GF-D8 (cell line): Measurements from ENCODE around the gene DOC2B.
"Not testable (repeated sequence)": the region's sequence is repeated elsewhere in the genome, so short reads cannot be mapped to it uniquely, and the experiment has no call there.

Source experiments
- DNase-seq: peaks from one replicate; lab custom pipeline; 2025; lab: John Stamatoyannopoulos, UW

DOC2B gene

DNA sequence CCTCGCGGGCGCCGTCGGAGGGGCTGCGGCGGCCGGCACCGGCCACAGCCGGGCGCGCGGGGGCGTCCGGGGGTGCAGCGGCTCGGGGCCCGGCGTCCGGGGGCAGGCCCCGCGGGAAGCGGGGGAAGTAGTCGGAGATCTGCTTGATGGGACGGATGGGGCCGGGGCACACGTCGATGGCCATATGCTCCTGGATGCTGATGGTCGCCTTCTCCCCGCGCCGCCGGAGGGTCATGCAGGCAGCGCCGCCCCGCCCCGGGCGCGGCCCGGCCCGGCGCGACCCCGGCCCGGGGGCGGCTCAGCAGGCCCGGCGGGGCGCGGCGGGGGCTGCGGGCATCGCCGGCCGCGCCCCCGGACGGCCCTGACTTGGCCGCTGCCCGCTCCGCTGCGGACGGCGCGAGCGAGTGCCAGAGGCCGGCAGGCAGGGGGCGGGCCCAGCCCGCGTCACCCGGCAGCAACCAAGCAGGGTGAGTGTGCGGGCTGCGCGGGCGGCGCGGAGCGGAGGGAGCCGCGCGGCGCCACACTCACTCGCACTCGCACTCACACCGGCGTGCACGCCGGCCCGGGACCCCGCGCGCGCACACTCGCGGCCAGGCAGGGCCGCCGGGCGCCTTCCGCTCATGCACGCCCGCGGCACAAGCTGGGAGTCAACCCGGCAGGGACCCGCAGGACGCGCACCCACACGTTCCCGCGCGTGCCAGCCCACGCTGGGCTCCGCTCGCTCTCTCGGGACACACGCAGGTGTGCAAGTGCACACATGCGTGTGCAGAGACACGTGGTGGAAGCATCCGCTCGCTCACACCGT lies at the start of gene DOC2B:
Gene DOC2B (minus strand): TSS at position 406 of the 805 bp plus-strand sequence. CDS start 171 bp downstream, at position 235.
- no peak for DNase-seq

- DNase-seq, result no peak
Measured at GRCh38 chr17:230395-230770, 48.9 kb upstream of the DOC2B start.

DNA sequence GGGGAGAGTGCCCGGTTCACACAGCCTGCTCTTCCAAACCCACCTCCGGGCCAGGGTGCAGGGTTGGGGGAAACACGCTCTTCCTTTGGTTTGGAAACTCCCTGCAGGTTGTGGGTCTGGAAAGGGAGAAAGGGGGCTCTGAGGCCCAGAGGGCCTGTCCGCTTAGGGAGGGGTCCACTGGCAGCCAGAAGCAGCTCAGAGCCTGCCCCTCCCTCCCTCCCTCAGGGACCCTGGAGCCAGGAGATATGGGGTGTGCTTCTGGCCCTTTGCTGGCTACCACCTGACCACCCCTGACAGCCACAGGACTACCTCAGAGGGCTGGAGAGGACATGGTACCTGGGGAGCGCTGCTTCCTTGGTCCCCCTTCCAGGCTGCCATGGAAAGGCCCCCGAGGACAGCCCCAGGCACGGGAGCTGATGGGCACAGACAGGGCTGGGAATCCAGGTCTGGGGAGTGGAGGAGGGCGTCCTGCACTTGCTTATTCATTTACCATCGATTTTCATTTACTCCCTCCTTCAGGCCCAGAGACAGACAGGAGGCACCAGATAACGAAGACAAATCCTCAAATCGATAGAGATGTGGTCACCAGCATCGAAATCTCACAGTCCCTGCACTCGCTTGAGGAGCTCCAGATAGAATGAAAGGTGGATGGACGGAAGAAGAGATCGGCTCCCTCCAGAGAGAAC lies 48.4 kb upstream of the DOC2B start:
- DNase-seq, result no peak

GRCh38 chr17:228951-229708 lies 47.7 kb upstream of the DOC2B start:
- DNase-seq, result no peak

DNA sequence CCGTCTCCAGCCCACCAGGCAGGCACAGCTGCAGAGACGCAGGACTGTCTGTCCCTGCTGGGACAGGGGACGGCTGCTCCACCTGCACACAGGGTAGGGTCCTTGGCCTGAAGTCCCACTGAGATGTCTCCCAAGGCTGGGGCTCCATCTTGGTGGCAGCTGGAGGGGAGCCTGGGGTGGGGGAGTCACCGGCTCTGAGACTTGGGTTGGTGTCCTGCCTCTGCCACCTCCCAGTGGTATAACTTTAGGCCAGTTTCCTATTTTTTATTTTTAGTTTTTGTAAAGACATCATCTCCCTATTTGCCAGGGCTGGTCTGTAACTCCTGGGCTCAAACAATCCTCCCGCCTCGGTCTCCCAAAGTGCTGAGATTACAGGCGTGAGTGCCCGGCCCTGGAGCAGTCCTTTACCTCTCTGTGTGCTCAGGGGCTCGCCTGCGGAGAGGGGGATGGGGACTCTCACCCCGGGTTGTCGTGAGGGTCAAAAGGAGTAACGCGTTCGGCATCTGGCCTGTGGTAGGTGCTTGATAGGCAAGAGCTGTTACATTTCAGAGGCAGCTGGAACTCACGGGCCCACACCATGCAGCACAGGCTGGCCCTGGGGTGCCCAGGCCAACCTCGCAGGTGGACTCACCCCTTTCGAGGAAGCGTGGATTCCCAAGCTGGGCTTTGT lies 46.6 kb upstream of the DOC2B start:
- no peak for DNase-seq

DNA sequence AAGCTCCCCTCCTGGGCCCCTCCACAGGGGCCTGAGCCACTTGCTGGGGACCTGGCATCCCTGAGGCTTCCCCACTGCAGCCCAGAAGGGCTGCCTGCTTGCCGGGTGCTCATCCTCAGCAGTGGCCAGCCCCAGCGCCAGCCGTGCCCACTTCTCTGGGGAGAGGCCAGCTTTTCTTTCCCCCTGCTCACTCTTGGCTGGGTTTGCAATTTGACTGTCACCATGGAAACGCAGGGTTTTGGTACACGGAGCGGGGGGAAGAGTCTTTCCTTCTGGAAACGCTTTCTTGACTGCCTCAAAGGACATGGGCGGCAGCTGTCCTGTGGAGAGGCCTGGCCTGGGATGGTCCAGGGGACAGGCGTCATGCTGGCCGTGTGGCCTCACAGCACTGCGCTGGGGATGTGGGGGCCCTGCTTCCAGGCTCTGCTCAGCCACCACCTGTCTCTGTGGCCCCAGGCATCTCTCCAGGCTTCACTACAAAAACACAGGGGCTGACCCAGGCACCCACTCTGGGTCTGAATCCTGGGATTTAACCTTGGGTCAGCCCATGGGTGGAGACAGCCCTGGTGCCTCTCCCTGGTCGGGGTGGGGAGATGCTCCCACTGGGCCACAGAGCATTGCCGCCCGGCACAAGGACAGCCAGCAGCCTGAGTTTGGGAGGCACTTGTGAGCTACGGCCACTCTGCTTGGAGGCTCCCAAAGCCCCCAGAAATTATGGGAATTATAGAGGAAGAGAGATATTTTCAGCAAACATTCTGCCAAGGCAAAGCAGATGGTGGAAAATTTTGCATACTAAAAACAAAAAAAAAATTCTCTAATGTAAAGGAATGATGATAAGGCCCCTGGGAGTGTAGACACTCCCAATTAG lies 45.9 kb upstream of the DOC2B start:
- no peak for DNase-seq

DNA sequence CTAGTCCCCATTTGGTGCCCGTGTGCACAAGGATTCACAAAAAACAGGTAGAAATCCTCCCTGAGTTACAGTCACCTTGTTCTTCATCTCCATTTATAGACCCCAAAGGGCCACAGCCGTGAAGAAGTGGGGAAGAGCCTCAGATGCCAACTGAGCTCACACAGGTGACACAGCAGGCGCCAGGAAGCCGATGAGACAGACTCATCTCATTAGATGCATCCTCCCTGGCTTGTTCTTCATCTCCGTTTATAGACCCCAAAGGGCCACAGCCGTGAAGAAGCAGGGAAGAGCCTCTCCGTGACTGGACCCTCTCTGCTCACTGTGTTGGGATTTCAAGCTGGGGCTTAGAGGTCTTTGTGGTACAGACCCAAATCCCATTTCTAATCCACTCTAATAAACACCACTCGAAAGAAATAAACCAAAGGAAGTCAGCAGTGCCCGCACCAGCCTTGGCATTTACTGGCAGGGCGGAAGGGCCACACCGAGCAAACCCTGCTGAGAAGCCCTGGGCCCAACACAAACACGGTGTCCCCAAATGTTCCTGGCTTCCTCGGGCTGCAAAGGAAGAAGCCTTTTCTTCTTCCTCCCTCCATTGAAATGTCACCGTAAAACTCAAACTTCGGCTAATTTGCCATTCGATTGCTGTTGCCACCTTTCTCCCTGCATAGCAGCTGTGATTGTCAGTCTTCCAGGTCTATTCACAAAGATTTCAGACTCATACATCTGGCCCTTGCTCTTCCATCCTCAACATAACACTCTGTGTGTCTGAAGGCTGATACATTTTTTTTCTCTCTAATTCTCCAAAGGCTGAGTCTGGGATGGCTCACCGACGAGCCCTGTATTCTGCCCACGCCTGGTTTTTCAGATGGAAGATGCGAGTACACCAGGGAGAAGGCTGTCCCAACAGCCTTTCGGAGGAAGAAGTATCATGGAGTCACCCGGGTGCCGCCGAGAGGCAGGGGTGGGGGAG lies 44.9 kb upstream of the DOC2B start:
- no peak for DNase-seq

DNA sequence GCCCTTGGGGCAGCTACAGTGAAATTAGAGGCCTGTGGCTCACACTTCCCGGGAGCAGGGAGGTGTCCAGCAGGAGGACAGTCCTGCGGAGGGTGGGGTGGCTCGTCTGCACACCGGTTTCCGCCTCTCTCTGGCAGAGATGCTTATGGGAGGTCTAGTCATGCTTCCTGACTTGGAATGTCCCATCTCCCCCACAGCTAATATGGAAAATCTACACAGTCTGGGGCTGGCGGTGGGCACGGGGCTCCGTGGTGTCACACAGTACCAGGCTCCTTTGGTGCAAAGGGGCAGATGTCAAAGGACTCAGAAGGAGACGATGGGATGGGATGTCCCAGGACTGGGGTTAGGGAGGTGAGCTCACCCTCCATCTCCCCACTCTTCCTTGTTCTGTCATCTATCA lies 44.1 kb upstream of the DOC2B start:
- no peak for DNase-seq

GRCh38 chr17:224576-224975 lies 43.1 kb upstream of the DOC2B start:
- not testable (repeated sequence) for DNase-seq

- DNase-seq, result no peak
Measured at GRCh38 chr17:223723-224471, 42.4 kb upstream of the DOC2B start.

DNA sequence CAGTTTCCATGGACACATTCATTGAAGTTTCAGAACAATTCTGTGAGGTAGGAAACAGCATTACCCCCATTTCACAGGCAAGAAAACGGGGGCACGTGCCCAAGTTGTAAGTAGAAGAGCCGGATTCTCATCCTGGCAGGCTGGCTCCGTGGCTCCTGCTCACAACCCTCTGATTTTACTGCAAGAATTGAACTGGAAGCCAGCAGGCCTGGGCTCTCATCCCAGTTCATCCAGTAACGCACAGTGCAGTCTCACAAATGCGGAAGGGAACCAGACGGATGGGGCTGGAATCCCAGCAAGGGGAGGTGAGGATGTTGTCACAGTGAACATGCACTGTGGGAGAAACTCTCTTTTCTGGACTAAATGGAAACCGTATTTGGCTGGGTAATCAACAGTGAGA lies 40.7 kb upstream of the DOC2B start:
- DNase-seq, result no peak

- DNase-seq, result no peak
Measured at GRCh38 chr17:219696-220095, 38.2 kb upstream of the DOC2B start.

DNA sequence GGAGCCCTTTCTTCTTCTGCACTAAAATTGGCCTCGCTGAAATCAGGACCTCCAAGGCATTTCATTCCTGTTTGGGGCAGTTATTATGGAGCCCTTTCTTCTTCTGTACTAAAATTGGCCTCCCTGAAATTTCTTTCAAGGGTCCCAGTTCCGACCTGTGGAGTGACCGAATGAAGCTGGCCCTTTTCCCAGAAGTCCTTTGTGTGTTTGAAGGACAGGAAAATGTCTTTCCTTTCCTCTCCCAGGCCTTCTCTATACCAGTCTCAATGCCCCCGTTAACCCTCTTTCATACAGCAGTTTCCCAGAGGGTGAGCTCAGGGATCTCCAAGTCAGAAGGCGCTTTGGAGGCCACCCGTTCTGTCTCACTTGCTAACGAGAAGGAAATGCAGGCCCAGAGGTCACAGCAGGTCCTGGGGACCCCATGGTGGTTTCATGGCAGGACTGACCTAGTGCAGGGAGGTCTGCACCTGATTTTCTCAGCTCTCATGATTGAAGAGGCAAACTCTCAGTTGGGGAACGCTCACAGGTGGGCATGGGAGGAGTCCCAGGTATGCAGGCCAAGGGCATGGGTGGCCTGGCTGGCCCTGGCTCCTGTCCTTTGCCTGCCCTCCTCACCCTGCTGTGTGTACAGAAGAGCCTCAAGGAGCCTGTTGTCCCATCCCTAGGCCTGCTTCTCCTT lies 37.1 kb upstream of the DOC2B start:
- no peak for DNase-seq

DNA sequence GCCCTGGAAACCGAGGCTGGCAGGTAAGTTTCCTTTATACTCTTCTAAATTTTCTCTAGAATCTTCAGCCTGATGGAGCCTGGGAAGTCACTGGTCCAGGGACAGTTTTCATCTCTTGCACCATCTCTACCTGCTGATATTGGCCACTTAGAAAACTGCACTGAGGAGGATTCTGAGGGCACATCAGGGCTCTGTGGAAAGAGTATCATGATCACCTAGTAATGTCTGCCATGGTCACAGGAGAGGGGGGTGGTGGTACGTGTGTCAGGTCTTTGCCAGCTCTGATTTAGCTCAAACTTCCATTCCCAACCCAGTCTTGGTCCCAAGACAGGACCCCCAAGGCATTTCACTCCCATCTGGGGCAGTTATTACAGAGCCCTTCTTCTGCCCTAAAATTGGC lies 35.2 kb upstream of the DOC2B start:
- DNase-seq, result no peak

DNA sequence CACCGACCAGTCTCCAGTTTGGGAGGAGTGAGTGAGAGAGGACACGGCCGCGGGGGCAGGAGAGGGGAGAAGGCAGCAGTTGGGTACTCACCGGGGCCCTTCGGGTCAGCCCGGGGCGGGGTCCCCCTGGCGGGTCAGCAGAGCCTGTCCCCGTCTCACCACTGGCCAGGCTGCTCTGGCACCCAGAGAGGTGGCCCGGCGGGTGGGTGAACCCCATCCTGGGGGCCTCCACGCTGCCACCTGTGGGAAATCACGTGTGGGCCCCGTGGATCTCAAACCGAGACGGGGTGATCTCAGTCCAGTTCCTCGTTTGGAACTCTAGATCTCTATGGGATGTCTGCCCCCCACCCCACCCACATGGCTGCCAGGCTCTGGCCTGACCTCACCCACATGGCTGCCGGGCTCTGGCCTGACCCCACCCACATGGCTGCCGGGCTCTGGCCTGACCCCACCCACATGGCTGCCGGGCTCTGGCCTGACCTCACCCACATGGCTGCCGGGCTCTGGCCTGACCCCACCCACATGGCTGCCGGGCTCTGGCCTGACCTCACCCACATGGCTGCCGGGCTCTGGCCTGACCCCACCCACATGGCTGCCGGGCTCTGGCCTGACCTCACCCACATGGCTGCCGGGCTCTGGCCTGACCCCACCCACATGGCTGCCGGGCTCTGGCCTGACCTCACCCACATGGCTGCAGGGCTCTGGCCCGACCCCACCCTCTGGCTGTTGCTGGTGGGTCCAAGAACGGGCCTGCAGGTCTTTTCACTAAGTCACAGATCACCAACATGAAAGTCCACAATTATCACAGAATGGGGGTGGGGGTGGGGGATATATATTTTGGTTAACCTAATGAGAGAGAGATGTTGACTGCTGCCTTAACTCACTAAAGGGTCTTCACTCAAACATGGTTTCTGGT lies 34.4 kb upstream of the DOC2B start:
- not testable (repeated sequence) for DNase-seq

GRCh38 chr17:214881-215331 lies 33.5 kb upstream of the DOC2B start:
- DNase-seq, result no peak

DNA sequence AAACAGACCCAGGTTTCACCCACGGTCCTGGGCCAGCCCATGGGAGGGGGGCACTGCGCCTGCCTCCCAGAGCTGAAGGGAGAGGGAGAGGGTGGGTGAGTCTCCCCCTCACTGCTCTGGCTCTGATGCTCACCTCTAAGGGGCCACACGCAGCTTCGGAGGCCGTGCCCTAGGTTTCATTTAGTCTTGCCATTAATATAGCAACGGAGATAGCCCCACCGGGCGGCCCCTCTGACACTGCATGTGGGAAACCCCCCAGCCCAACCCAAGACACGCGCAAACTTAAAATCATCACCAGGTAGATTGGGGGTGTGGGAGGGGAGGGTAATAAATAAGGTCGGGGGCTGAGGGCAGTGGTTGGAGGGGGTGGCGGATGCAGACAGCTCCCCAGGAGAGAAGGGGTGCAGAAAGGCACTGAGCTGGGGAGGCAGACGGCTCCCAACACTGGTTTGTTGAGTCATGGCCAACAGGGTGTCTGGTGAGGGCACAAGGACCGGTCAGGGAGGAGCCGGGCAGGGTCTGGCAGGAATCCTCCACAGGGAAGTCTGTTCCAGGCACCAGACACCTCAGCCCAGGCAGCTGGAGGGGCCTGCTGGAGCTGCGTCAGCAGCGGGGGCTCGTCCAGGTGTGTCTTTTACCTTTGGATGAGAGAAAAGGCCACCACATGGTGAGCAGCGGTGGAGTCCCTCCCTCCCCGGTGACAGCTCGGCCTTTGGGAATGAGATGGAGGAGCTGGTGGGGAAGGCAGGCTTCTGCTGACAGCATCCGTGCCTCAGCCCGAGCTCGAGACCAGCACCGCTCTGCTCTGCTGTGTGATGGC lies 32.0 kb upstream of the DOC2B start:
- DNase-seq, result no peak
